ENCODE results near the gene CAMK2A.

Gene CAMK2A

DNA sequence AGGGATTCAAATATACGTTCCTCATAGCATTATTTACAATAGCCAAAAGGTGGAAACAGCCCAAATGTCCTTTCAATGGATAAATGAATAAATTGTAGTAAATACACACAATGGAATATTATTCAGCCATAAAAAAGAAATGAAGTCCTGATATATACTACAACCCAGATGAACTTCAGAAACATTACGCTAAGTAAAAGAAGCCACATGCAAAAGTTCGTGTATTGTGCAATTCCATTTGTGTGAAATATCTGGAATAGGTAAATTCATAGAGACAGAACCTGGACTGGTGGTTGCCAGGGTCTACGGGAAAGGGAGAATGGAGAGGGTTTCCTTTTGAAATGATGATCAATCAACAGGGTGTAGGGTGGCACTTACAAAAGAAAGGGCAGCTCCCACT is 25.7 kb upstream of the CAMK2A start:
- no peak for DNase-seq

DNA sequence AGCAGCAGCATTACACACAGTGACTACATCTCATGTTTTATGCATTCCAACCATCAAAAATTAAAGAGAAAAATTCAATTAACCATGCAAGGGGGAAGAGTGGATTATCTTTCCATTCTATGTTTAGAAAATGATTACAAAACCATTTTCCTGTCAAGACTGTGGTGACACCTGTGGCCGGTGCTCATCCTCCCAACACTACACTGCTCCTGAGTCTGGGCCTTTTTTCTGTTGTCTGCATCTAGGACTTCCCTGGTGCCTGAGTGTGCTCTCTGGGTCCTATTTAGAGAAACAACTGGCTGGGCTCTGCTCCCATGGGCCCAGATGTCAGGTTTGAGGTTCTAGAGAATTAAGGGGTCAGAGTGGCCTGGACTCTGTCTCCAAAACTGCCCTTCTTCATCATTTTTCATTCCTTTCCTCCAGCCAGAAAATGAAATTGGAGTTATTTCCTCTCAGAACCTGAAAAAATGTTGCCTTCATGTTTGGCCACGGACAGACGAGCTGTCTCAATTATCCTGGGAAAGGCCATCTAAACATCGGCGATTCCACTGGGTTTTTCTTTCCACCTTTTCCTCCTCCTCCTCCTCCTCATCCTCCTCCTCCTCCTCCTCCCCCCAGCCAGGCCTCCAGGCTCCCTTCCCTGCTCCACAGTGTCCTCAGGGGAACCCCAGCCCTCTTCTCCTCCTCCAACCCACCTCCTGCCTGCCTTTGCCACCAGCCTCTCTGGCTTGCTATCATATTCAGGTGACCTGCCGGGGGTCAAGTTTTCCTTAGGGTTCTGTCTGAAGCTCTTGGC is 24.5 kb upstream of the CAMK2A start:
- no peak for DNase-seq

DNA sequence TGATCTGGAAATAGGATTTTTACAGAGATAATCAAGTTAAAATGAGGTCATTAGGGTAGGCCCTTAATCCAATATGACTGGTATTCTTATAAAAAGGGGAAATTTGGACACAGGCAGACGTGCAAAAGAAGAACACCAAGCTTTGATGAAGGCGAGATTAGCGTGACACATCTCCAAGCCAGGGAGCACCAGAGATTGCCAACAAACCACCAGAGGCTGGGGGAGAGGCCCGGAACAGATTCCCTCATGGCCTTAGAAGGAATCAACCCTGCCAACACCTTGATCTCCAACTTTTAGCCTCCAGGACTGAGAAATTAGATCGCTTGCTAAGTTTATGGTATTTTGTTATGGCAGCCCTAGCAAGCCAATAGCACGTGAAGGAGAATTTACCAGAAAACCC is 23.9 kb upstream of the CAMK2A start:
- DNase-seq = no peak

DNA sequence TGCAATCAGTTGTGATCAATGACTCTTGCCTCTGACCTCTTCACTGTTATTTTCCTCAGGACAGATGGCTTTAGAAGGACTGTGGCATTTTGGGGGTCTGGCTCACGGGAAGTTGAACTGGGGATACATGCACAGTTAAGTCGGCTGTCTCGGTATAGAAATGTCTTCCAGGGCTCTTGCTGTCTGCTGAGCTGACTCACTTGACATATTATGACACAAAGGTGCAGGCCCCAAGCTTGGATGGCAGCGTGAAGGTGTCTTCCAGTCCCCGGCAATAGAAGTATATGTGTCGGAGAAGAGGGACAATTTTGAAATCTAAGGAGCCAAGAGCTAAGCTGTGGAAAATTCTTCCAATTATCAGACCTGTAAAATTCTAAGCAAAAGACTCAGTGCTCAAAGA is 22.9 kb upstream of the CAMK2A start:
- no peak for DNase-seq

DNA sequence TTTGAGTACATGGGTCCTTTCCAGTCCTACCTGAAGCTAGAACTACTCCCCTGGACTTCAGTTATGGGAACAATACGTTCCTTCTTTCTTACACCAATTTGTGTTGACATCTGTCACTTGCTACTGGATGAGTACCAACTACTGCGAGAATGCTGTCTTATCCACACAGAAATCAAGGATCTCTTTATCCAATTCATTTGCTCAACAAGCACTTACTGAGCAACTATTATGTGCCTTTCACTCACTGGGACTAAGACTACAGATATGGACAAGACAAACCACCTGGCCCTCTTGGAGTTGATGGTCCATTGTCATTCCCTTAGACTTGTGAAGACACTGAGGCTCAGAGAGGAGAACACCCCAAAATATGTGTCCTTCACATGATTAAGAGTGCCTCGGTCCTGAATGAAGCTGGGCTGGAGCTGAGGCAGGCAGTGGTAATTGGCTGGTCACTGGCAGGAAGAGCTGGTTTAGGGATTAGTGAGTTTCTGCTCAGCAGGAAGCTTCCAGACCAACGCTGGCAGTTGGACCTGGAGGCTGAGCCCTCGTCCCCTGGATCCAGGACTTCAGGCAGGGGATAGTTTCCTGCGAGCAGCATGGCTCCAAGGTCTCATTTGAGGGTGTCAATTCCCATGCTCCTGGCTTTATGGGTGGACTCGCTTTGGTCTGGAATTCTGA is 21.6 kb upstream of the CAMK2A start:
- no peak for DNase-seq

DNA sequence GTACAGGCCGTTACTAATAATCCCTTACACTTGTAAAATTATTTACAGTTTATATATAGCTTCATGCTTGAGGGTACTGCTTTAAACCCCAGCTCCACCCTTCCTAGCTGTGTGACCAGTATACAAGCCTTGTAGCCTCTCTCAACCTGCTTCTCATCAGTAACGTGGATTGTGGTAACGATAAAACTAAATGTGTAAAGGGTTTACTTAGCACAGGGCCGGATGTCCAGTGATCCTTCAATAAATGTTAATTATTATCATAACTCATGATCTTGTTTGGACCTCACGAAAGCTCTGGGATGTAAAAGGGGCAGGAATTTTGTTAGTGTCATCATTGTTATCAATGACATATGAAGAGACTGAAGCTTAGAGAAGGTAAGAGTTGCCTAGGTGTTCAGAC is 20.7 kb upstream of the CAMK2A start:
- DNase-seq = no peak

DNA sequence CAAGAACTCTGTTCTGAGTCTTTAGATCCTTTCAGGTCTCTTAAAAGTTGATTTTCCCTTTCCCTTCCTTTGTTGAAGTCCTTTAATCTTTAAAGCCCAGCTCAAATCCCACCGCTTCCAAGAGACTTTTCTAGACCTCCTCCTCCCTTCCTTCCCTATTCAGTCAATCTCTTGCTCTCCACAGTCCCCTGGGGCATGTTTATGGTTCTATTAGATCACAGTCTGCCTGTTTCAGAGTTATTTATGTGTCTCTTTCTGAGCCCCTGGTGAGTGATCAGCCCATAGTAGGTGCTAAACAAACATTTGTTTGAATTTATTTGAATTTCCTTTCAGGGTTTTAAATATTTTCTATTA is 20.3 kb upstream of the CAMK2A start:
- no peak for DNase-seq

DNA sequence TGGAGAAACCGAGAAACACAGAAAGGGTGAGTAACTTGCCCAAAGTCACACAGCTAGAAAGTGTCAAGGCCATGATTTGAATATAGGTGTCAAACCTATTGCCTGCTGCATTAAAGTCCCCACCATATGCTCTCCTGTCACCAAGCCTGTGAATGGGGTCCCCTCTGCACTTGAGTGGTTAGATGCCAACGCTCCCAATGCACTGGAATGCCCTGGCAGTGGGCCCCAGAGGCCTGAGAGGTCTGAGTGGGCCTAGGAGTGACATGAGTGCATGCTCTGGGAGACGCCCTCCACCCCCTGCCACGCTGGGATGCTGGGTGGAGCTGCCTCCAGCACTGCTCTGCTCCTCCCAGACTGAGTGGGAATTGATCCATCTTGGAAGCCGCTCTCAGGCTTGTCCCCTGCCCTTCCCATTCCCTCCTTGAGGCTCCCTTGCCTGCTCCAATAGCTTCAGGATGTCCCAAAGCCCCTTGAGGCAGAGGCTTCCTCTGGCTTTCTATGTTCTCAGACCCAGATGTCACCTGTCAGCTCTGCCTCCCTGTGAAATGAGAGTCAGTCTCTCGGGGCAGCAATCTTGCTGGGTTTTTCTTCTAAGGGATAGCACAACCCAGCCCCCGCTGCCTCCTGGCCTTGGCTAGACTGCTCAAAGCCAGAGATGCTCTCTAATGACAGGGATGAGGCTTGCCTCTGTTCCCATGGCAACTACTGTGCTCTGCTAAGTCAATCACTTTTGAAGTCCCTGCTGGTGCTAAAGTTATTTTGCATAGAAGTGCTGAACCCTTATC is 19.7 kb upstream of the CAMK2A start:
- DNase-seq = no peak

DNA sequence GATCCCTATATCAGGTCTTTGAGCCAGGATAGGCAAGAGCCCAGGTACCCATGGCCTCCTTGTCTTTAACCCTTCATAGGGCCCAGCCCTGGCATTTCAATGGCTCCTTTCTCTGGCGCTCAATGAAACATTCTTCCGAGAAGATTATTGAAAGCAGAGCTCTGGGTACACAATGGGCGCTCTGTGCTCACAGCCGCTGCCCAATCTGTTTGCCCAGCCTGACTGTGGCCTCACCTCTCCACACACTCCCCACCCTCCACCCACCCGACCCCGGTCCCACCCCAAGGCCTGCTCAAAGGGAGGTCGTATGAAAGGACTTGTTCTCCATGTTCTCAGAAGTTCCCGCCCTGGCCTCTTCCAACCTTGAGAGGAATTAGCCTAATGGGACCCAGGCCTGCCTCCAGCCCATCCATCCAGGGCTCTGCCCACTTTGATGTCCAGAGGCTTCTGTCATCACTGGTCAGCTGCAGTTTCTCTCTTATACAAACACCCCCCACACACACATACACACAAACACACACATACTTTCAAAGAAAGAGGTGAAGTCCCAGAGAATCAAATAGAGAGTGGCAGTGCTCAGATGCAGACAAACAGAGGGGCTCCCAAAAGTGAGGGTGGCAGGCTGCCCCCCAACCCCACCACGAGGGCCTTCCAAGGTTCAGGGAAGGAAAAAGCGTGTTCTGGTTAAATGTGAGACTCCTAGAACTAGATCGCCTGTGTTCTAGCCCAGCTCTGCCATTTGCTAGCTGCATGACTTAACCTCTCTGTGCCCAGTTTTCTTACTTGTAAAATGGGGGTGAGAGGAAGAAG is 18.2 kb upstream of the CAMK2A start:
- no peak for DNase-seq

DNA sequence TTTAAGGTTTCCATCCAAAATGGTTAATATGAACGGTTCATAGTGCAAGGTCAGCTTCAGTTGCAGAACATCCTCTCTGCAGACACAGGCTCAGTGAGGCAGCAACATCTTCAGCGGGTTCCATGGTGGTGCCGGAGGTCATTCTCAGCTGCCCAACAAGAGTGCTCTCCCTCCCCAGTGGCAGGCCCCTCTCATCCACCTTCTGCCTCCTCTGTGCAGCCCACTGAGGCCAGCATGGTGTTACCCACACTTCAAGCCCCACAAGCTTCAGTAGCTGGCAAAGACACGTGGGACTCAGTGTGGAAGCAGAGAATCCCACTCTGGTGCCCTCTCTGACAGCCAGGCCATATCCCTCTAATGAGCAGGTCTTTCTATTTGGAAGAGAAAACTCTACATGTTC is 17.2 kb upstream of the CAMK2A start:
- DNase-seq = no peak

DNA sequence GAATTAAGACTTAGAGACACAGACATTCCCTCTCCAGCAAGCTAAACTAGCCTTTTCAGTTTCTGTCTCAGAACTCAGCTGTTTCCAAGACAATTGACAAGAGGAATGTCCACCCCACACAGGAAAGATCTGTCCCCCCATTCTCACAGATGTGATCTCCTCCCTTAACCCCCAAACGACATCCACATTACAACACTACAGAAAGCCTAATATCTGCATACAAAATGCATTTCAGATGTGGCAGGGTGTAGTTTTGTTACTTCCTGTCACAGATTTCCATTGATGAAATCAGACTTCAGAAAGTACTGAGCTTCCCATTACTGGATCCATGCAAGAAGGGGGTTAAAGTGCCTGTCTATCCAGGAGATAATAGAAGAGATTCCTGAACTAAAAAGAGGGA is 16.0 kb upstream of the CAMK2A start:
- no peak for DNase-seq

DNA sequence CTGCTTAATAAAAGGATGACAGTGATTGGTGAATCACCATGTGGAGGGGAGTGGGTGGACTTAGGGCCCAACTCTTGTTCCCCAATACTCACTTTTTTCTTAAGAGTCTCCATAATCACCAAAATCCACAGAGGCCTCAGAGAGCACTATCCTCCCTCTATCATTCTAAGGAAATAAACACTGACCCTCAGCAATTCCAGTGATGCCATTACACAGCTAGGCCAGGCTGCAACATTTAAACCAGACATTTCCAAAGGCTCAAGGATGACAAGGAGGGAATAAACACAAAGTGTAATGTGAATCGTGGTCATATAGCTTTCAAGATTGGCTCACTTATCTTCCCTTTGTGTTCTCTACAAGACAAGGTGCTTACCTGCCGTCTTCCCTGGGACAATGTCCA is 15.5 kb upstream of the CAMK2A start:
- DNase-seq = no peak

DNA sequence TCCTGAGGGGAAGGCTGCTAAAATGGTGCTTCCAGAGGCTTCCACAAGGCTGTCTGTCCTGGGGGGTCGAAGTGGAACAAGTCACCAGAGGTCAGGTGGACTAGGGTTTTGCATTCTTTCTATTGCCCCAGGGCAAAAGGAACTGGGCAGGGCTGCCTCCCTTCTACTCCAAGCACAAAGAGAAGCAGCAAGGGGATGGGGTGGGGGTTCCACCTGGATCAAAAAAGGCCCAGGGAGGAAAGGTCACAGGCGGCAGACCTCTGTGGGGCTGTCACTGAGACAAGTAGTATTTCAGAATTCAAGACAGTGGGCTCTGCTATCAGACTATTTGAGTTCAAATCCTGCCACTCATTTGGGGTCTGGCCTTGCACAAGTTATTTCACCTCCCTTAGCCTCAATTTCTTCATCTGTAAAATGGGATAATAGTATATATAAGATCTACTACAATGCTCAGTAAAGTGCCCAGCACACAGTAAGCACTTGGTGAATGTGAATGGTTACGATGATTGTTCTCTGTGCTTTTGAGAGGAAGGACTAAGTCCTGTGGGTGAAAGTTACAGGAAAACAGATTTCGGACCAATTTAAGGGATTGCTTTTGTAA is 15.0 kb upstream of the CAMK2A start:
- DNase-seq = no peak

DNA sequence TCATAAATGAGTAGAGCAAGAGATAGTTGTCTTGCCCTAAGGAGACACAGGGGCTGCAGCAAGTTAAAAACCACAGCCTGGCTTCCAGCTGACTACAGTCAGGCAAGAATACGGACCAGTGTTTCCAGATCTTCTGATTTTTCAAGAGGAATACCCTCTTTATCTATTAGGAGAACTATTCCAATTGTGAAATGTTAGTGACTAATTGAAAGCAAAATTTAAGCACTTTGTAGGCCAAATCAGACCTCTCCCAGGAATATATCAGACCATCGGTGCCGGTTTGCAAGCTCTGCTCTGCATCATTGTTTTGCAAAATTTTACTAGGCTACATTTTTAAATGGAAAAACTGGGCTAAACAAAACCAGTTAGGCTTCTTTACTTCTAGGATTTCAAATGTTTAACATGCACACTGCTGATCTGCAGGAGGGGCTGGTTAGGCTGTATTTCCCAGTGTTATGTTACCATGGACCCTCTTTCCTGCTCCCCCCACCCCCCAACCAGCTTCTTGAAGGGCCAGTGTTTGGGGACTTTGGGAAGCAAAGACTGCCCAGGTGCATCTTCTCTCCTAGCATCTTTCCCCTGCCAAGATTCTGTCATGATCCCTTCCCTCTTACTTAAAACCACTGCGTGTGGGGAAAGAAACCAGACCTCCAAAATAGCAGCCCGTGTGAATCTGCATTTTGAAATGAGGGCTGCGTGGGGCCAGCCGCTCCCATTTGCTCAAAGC is 14.2 kb upstream of the CAMK2A start:
- no peak for DNase-seq

DNA sequence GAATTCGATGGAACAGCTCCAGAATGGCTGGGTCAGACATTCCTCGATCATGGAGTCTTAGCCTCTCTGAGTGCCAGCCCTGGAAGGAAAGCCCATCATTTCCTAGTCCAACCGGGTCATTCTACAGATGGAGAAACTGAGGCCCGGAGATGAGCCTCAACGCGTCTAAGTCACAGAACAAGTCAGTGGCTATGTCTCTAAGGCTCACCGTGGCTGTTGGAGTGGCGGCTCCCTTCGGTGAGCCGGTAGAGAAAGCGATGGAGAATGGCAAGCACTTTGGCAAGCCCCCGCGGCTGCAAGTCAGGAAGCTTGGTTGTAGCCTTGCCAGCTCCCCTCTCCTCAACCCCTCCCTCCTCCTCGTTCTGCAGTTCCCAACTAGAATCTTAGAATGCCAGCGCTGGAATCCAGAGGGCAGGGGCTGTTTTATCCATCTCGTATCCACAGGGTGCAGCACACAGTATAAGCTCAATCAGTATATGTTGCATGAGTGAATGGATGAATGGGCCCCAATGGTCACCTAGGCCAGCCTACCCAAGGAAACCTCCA is 13.6 kb upstream of the CAMK2A start:
- DNase-seq = no peak

DNA sequence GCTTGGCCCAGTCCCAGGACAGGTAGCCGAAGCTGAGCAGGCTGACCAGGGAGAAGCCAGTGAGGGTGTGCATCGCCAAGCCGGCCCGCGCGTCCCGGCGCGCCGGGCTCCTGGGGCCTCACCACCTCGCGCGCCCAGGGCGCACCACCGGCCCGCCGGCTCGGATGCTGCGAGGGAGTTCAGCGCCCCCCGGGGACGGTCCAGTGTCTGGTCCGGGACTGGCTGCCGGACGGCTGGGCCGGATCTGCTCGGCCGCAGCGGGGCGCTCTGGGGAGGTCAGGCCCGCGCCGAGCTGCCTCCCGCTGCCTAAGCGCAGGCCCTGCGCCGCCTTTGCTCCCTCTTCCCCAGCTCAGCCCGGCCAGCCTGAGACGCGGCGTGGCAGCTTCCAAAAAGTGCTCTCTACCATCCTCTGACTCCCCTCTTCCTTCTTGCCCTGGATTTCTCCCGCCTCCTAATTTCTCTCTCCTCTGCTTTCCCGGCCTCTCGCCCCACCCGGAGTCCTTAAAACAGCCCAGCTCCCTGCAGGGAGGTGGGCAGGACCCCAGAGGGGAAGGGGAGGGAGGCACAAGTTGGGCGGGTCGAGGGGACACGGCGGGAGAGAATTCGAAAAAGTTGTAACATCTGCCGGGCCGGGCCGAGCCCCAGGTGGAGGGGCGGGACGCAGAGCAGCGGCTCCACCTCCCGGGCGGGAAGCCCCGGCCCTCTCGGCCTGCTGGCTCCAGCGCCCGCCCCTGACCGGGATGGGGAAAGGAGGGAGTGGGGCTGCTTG is 12.9 kb upstream of the CAMK2A start, which contains the start of gene ARSI:
TSS of gene ARSI (minus strand) at position 605 of the 769 bp plus-strand sequence. CDS start at position 73, 532 bp downstream.
- no peak for DNase-seq

DNA sequence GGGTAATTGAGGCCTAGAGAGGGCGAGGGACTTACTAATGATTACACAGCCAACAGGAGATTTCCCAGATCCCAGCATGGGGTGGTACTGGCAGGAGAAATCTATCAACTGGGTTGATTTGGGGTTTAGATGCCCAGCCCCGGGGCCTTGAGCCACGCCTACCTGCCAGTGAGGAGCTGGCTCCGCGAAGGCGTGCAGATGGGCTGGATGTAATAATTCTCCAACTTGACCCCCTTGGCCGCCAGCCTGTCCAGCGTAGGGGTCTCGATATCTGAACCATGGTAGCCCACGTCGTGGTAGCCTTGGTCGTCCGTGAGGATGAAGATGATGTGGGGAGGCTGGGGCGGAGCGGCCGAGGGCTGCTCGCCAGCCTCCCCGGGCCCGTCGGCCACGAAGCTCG is 12.3 kb upstream of the CAMK2A start:
- DNase-seq = no peak

DNA sequence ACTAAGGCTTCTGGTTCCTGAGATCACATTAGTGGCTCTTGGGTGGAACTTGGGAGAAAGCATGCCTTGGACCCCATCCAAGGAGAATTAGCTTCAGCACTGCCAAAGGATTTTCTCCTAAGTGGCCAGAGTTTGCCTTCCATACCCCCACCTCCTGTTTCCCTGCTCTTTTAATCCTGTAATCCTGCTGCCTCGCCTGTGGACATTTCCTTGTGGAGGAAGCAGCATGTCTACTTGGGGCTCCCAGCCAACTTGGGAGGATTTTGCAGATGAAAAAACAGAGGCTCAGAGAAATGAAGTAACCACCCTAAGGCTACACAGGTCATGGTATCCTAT is 11.6 kb upstream of the CAMK2A start:
- DNase-seq = no peak

DNA sequence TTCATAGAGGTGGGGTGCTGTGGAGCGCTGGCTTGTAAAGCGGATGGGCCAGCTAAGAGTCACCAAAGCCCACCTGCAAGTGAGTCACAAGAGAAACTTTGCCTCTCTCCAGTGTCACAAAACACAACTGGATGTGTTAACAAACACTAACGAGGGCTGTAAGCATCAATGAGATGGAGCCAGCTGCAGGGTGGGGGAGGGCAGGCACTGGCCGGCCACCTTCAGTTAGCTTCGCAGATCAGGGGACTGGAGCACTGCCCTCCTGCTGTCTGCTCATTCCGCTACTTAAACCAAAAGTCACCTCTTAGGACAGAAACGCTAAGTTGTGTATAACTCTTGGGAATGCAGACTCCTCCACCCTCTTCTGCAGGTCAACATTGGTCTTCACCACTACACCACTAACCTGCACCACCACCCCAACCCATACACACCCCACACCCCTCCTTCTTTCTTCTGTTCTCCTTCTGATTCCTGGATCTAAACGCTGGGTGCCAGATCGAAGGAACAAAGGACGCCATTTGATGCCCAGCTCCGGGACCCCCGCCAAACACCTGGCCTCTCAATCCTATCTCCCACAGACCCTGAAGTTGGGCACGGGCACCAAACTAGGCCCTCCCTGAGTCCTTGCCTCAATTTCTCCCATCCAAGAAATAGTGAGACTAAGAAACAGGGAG is 11.1 kb upstream of the CAMK2A start:
- no peak for DNase-seq
